SKM-1 treated with dmso at 0.1 percent for 144 hours (cell line): ENCODE results near the gene SPEN.
"Not testable (repeated sequence)": the region's sequence is repeated elsewhere in the genome, so short reads cannot be mapped to it uniquely, and the experiment has no call there.

Source experiments
- DNase-seq: peaks from one replicate; lab custom pipeline; 2025; ENCODE audit not compliant: unreplicated experiment; lab: John Stamatoyannopoulos, UW

Gene SPEN

DNA sequence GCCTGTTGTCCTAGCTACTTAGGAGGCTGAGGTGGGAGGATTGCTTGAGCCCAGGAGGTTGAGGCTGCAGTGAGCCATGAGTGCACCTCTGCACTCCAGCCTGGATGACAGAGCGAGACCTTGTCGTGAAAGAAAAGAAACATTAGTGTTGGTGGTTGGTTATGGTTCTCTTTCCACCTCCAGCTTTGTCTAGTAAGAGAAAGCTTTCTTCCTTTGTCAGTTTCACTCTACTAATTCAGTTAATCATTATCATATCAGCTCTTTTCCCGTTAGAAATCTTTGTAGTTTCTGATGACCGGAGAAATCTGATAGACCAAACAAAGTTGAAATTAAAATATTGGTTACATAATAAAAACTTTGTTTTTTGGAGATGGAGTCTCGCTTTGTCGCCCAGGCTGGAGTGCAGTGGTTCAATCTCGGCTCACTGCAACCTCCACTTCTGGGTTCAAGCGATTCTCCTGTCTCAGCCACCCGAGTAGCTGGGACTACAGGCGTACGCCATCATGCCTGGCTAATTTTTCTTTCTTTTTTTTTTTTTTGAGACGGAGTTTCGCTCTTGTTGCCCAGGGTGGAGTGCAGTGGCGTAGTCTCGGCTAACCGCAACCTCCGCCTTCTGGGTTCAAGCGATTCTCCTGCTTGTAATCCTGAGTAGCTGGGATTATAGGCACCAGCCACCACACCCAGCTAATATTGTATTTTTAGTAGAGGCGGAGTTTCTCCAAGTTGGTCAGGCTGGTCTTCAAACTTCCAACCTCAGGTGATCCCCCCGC lies 49.5 kb downstream of the SPEN start:
- DNase-seq: not testable (repeated sequence)

DNA sequence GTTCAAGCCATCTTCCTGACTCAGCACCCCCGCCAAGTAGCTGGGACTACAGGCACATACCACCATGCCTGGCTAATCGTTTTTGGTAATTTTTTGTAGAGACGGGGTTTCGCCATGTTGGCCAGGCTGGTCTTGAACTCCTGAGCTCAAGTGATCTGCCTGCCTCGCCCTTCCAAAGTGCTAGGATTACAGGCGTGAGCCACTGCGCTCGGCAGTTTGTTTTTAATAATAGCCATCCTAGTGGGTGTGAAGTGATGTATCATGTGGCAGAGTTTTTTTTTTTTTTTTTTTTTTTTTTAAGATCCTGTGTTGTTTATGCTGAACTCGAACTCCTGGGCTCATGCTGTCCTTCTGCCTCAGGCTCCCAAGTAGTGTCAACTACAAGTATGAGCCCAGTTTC lies 51.8 kb downstream of the SPEN start:
- DNase-seq: no peak

DNA sequence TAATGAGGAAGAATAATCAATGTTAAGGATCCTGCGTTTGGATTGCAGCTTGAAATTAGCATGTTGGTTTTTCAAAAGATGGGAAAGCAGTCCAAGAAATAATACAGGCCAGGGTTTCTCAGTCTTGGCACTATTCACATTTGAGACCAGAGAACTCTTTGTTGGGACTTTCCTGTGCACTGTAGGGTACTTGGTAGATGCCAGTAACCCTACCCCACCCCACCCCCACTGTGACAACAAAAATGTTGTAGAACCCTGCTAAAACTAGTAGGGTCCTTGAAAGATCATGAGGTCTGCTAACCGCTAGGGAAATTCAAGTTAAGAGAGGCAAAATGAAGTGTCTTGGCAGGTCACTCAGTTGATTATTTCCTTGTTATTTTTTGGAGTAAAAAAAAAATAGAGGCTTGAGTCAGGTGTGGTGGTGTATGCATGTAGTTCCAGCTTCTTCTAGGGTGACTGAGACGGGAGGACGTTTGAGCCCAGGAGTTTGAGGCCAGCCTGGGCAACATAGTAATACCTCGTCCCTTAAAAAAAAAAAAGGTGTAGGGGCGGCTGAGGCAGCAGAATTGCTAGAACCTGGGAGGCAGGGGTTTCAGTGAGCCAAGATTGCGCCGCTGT lies 53.3 kb downstream of the SPEN start:
- no peak for DNase-seq

DNA sequence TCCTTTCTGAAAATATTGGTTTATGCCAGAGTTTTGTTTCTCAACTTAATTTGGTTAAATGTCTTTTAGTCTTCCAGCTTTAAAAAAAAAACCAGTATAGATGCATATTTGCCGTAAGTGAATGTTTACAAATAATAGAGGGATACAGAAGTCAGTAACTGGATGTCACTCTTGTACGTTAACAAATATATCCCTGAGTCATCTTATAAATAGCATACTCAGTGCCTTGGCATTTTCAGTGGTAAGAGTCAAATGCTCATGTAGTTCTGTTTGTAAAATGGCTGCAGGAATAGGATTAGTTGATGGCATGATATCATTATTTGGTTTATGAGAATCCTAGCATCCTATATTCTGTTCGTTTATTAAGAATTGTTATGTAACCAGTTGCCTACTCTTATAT lies 55.4 kb downstream of the SPEN start:
- DNase-seq: no peak

DNA sequence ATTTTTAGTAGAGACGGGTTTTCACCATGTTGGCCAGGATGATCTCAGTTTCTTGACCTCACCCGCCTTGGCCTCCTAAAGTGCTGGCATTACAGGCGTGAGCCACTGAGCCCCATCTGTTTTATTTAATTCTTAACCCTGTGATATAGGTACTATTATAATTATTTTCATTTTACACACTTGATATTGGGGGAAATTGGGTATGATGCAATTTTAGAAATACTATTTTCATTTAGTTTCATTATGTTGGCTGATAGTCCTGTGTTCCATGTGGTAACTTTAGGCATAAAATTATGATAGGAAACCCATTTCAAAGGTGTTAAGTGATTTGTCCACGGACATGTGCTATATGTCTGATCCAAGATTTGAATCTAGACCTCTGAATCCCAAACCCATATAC lies 61.1 kb downstream of the SPEN start:
- no peak for DNase-seq

DNA sequence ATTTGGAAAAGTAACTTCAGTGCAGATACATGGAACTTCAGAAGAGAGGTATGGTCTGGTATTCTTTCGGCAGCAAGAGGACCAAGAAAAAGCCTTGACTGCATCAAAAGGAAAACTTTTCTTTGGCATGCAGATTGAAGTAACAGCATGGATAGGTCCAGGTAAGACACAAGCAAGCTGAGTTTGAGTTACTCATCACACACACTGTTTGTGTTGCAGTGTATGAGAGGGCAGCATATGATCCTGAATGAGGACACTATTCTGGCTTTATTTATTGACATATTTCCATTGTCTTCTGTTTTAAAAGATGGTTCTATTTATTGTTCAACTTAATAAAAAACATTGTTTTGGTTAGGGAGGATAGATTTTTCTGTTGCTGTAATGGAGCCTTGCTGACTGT lies 63.6 kb downstream of the SPEN start:
- DNase-seq: no peak

DNA sequence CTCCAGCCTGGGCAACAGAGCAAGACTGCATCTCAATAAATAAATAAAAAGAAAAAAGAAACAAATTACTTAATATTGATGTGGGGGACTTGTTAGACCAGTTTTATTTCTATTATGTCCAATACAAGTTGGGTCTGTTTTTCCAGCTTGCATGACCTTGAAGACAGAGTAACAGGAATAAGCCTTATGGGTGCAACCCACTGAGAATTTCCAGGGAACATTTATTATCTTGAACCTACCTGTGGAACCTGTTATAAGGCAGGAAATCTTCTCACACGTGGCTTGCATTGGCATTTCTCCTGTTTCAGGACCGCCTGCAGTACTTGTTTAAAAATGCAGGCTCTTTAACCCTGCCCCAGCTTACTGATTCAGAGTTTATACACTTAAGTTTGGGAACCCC lies 64.4 kb downstream of the SPEN start:
- no peak for DNase-seq

DNA sequence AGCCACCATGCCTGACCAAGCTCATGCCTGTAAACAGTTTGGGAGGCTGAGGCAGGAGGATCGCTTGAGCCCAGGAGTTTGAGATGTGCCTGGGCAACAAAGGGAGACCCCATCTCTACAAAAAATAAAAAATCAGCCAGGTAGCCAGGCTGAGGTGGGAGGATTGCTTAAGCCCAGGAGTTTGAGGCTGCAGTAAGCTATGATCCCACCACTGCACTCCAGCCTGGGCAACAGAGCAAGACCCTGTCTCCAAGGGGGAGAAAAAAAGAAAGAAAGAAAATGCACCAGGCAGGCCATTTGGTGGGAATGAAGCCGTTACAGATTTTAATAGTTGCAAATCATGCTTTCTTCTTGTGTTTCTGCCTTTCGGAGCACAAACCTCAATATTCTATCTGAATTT lies 66.1 kb downstream of the SPEN start:
- DNase-seq: not testable (repeated sequence)

DNA sequence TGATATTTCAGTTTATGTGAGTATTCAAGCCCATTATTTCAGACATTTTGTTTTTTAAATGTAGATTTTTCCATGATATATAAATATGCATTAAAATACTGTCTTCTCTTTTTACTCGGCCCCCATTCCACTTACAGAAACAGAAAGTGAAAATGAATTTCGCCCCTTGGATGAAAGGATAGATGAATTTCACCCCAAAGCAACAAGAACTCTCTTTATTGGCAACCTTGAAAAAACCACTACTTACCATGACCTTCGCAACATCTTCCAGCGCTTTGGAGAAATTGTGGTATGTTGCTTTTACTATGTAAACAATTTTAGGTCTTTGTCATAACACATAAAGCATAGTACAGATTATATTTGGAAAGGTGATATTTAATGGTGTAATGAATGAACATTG lies 68.5 kb downstream of the SPEN start:
- DNase-seq: no peak

DNA sequence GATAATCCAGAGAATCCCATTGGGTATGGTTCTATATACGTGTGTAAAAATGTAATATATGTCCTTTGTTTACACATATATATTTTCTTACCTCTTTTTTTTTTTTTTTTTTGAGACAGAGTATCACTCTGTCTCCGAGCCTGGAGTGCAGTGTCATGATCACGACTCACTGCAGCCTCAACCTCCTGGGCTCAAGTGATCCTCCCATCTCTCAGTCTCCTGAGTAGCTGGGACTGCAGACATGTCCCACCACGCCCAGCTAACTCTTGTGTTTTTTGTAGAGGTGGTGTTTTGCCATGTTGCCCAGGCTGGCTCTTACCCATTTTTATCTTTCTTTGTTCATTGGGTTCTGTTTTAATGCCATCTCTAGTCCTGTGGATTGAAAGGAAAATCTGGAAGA lies 68.9 kb downstream of the SPEN start:
- DNase-seq: no peak

DNA sequence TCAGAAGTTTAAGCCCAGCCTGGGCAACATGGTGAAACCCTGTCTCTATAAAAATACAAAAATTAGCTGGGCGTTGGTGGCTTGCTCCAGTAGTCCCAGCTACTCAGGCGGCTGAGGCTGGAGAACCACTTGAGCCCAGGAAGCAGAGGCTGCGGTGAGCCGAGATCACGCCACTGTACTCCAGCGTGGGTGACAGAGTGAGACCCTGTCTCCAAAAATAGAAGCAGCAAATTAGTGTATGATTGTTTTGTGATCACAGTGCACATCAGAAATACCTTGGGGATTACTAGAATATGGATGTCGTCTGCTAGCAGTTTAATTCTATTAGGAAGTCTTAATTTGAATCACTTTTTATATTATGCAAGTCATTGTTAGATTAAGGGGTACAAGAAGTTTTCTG lies 69.4 kb downstream of the SPEN start:
- DNase-seq: no peak

DNA sequence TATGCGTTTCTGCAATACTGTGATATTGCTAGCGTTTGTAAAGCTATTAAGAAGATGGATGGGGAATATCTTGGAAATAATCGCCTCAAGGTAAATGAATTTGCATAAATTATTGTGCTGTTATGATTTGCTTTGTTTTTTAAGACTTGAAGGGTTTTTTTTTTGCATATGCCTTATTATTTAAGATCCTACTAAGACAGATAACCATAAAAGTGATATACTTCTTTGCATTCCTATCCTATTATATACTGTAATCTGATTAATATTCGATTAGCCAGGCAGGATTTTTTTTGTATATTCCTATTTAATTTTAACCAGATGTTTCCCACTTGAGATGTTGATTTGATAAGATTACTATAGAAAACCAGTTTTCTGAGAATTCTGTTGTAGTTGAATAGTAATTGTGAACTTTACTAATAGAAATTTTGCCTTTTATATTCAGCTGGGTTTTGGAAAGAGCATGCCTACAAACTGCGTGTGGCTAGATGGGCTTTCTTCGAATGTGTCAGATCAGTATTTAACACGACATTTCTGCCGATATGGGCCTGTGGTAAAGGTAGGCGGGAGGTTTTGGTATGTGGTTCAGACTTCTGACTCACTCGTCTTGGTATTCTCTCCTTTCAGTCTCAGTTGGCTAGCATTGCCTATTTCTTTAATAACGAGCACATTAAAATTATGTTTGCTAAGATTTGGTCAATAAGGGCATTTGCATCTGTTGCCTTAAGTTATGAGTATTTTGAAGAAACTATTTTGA lies 71.6 kb downstream of the SPEN start:
- DNase-seq: no peak

DNA sequence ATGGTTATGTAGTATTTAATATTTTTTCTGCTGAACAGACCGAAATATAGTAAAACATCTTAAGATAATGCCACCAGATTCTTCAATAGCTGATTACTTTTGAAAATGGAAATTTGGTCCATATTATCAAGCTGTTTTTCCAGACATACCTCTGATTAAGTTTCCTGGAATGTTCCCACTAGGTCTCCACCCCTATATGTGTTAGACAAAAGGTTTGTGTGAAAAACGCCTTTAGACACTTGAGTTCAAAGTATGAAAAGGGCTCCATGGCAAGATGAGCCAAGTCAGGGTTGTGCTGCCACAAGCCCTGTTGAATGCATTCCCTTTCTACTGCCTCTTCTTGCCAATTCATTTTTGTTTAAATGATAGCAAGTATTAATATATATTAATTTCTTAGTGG lies 75.7 kb downstream of the SPEN start:
- no peak for DNase-seq

DNA sequence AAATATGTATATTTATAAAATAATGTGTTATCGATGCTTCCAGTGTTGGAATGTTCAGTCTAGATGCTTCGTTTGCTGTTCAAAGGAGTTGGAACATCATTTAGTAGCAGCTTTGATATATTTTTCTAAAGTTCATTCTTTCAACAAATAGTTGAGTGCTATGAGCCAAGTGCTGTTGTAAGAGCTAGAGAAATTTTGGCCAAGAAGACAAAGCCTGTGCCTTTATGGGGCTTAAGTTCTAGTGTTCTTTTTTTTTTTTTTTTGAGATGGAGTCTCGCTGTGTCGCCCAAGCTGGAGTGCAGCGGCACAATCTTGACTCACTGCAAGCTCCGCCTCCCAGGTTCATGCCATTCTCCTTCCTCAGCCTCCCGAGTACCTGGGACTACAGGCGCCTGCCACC lies 78.9 kb downstream of the SPEN start:
- not testable (repeated sequence) for DNase-seq

DNA sequence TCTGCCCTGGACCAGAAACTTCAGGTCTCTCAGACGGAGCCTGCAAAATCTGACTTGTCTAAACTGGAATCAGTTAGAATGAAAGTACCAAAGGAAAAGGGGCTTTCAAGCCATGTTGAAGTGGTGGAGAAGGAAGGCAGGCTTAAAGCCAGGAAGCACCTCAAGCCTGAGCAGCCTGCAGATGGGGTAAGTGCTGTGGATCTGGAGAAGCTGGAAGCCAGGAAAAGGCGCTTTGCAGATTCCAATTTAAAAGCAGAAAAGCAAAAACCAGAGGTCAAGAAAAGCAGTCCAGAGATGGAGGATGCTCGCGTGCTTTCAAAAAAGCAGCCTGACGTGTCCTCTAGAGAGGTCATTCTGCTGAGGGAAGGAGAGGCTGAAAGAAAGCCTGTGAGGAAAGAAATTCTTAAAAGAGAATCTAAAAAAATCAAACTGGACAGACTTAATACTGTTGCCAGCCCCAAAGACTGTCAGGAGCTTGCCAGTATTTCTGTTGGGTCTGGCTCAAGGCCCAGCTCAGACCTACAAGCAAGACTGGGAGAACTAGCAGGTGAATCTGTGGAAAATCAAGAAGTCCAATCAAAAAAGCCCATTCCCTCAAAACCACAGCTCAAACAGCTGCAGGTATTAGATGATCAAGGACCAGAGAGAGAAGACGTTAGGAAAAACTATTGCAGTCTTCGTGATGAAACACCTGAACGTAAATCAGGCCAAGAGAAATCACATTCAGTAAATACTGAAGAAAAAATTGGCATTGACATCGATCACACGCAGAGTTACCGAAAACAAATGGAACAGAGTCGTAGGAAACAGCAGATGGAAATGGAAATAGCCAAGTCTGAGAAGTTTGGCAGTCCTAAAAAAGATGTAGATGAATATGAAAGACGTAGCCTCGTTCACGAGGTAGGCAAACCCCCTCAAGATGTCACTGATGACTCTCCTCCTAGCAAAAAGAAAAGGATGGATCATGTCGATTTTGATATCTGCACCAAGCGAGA lies 81.8 kb downstream of the SPEN start:
- DNase-seq: no peak

DNA sequence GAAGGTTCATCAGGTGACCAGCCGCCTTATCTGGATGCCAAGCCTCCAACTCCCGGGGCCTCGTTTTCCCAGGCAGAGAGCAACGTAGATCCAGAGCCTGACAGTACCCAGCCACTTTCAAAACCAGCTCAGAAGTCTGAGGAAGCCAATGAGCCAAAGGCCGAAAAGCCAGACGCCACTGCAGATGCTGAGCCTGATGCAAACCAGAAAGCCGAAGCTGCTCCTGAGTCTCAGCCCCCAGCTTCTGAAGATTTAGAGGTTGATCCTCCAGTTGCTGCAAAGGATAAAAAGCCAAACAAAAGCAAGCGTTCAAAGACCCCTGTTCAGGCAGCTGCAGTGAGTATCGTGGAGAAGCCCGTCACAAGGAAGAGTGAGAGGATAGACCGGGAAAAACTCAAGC lies 83.9 kb downstream of the SPEN start:
- DNase-seq: no peak

DNA sequence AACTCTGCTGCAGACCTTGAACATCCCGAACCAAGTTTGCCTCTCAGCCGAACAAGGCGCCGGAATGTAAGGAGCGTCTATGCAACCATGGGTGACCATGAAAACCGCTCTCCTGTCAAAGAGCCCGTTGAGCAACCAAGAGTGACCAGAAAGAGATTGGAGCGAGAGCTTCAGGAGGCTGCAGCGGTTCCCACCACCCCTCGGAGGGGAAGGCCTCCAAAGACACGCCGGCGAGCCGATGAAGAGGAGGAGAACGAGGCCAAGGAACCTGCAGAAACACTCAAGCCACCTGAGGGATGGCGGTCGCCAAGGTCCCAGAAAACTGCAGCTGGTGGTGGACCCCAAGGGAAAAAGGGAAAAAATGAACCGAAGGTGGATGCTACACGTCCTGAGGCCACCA lies 84.4 kb downstream of the SPEN start:
- DNase-seq: no peak

DNA sequence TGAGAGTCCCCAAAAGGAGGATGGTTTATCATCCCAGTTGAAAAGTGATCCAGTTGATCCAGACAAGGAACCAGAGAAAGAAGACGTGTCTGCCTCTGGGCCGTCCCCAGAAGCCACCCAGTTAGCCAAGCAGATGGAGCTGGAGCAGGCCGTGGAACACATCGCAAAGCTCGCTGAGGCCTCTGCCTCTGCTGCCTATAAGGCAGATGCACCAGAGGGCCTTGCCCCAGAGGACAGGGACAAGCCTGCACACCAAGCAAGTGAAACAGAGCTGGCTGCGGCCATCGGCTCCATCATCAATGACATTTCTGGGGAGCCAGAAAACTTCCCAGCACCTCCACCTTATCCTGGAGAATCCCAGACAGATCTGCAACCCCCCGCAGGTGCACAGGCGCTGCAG lies 85.1 kb downstream of the SPEN start:
- no peak for DNase-seq

DNA sequence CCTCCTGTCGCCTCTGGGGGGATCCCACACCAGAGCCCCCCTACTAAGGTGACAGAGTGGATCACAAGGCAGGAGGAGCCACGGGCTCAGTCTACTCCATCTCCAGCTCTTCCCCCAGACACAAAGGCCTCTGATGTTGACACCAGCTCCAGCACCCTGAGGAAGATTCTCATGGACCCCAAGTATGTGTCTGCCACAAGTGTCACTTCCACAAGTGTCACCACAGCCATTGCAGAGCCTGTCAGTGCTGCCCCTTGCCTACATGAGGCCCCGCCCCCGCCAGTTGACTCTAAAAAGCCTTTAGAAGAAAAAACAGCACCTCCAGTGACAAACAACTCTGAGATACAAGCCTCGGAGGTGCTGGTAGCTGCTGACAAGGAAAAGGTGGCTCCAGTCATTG lies 86.2 kb downstream of the SPEN start:
- DNase-seq: no peak

DNA sequence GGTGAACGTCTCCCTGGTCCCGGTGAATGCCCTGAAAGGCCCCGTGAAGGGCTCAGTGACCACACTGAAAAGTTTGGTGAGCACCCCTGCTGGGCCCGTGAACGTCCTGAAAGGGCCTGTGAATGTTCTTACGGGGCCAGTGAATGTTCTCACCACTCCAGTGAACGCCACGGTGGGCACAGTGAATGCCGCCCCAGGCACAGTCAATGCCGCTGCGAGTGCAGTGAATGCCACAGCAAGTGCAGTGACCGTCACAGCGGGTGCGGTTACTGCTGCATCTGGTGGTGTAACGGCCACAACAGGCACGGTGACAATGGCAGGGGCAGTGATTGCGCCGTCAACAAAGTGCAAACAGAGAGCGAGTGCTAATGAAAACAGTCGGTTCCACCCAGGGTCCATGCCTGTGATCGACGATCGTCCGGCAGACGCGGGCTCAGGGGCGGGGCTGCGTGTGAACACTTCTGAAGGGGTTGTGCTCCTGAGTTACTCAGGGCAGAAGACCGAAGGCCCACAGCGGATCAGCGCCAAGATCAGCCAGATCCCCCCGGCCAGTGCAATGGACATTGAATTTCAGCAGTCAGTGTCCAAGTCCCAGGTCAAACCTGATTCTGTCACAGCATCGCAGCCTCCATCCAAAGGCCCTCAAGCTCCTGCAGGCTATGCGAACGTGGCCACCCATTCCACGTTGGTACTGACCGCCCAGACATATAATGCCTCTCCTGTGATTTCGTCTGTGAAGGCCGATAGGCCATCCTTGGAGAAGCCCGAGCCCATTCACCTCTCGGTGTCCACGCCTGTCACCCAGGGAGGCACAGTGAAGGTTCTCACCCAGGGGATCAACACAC lies 86.9 kb downstream of the SPEN start:
- DNase-seq: no peak
